Measurements from ENCODE around the gene BMERB1. TPM values are rescaled to one million over a fixed set of nuclear protein-coding genes. Genes with fewer than 3 reads are reported as not detected.

The BMERB1 gene
- total and polyA plus RNA-seq, 4 experiments from 2014 or later, result 0.43 to 4.0 (median 2.6) TPM

- H3K4me1 ChIP-seq (ENCODE audit: insufficient read depth, low read length), result peaks cover 37% of the 10 kb centered on the region
- H3K27ac ChIP-seq (ENCODE audit: low read depth, low read length), result no peak overlapping the region
- Mint-ChIP-seq H3K9me3 (peaks cover 0 to 2% (median 0%) of the 10 kb centered on the region in 8 donors), H3K36me3 (peaks cover 47 to 57% of the 10 kb centered on the region in 2 donors), H3K27ac (peak overlapping the region; percentile 59 to 93 (median 75)), H3K4me1 (peaks cover 16 to 58% (median 35%) of the 10 kb centered on the region in 4 donors), H3K27me3 (no peaks in the 10 kb centered on the region), H3K4me3 (peak overlapping the region in 1 of 8 donors; percentile 43)
- H3K27me3 ChIP-seq (ENCODE audit: insufficient read depth, low read length), result no peaks in the 10 kb centered on the region
- intact Hi-C loops (cut with micrococcal nuclease), result loop anchor here (2.0 to 10.0 kb wide), 3 partner anchors 44 to 166 kb away; no protein-coding TSS in a partner anchor
- ChIA-PET CTCF (ENCODE audit: partially characterized antibody) (interaction anchor here (0.9 kb wide), 1 partner anchor 42 kb away, joined by 4 read pairs; no protein-coding TSS in a partner anchor), POLR2A (ENCODE audit: partially characterized antibody) (interaction anchor here (1.1 to 4.7 kb wide), 2 partner anchors 40 to 50 kb away, joined by 3 to 71 read pairs; partner anchors contain the start of gene MARF1)
- peaks cover 37% of the 10 kb centered on the region for H3K36me3 ChIP-seq (ENCODE audit: insufficient read depth, low read length)
- no peaks in the 10 kb centered on the region for H3K9me3 ChIP-seq (ENCODE audit: control insufficient read depth in 1 of 2, low read length in 2 of 2)
- DNase-seq, result no peak
- no peak overlapping the region for H3K4me3 ChIP-seq (ENCODE audit: low read length in 2 of 2)
Observed at GRCh38 chr16:15593235-15593634, 158.8 kb downstream of the BMERB1 start.

- Histone ChIP-seq H3K4me3 (ENCODE audit: low read length in 2 of 2) (no peak overlapping the region), H3K9me3 (ENCODE audit: control insufficient read depth in 1 of 2, low read length in 2 of 2) (no peaks in the 10 kb centered on the region), H3K27me3 (ENCODE audit: insufficient read depth, low read length) (no peaks in the 10 kb centered on the region), H3K27ac (ENCODE audit: low read depth, low read length) (peak overlapping the region; percentile 19), H3K36me3 (ENCODE audit: insufficient read depth, low read length) (peaks cover 53% of the 10 kb centered on the region), H3K4me1 (ENCODE audit: insufficient read depth, low read length) (peaks cover 29% of the 10 kb centered on the region)
- intact Hi-C loops (cut with micrococcal nuclease), result loop anchor here (5.0 to 10.0 kb wide), 2 partner anchors 70 to 168 kb away; no protein-coding TSS in a partner anchor
- no peak for DNase-seq
- Mint-ChIP-seq H3K36me3 (peaks cover 59% of the 10 kb centered on the region in 2 donors), H3K27ac (peak overlapping the region; percentile 23 to 93 (median 70)), H3K9me3 (peaks cover 0 to 2% (median 0%) of the 10 kb centered on the region in 8 donors), H3K27me3 (no peaks in the 10 kb centered on the region), H3K4me3 (peak overlapping the region in 1 of 8 donors; percentile 9), H3K4me1 (peaks cover 16 to 47% (median 29%) of the 10 kb centered on the region in 4 donors)
- POLR2A ChIA-PET (ENCODE audit: partially characterized antibody), result interaction anchor here (1.4 kb wide), 1 partner anchor 48 kb away, joined by 6 read pairs; the partner anchor contains the start of gene MARF1
- CTCF ChIA-PET (ENCODE audit: partially characterized antibody), result no interaction called here
Observed at GRCh38 chr16:15594711-15595320, 160.4 kb downstream of the BMERB1 start.

GRCh38 chr16:15597135-15597534, 162.7 kb downstream of the BMERB1 start:
- POLR2A ChIA-PET (ENCODE audit: partially characterized antibody), result interaction anchor here (1.5 to 2.5 kb wide), 2 partner anchors 39 to 46 kb away, joined by 6 to 15 read pairs; partner anchors contain the start of gene MARF1
- Histone ChIP-seq H3K4me1 (ENCODE audit: insufficient read depth, low read length) (peaks cover 12% of the 10 kb centered on the region), H3K27ac (ENCODE audit: low read depth, low read length) (no peak overlapping the region), H3K27me3 (ENCODE audit: insufficient read depth, low read length) (no peaks in the 10 kb centered on the region), H3K4me3 (ENCODE audit: low read length in 2 of 2) (no peak overlapping the region), H3K9me3 (ENCODE audit: control insufficient read depth in 1 of 2, low read length in 2 of 2) (no peaks in the 10 kb centered on the region), H3K36me3 (ENCODE audit: insufficient read depth, low read length) (peaks cover 76% of the 10 kb centered on the region)
- Mint-ChIP-seq H3K4me3 (no peak overlapping the region), H3K27ac (peak overlapping the region in 3 of 7 donors; percentile 25 to 53 (median 41)), H3K9me3 (no peaks in the 10 kb centered on the region), H3K27me3 (no peaks in the 10 kb centered on the region), H3K36me3 (peaks cover 76 to 78% of the 10 kb centered on the region in 2 donors), H3K4me1 (peaks cover 7 to 25% (median 16%) of the 10 kb centered on the region in 4 donors)
- intact Hi-C loops (cut with micrococcal nuclease), result loop anchor here (10.0 kb wide), 1 partner anchor 72 kb away; no protein-coding TSS in a partner anchor
- CTCF ChIA-PET (ENCODE audit: partially characterized antibody), result interaction anchor here (2.4 kb wide), 1 partner anchor 46 kb away, joined by 7 read pairs; the partner anchor contains the start of gene MARF1
- no peak for DNase-seq

GRCh38 chr16:15597822-15598647, 163.6 kb downstream of the BMERB1 start:
- Mint-ChIP-seq H3K9me3 (no peaks in the 10 kb centered on the region), H3K27me3 (no peaks in the 10 kb centered on the region), H3K36me3 (peaks cover 83 to 84% of the 10 kb centered on the region in 2 donors), H3K4me1 (peaks cover 6 to 19% (median 10%) of the 10 kb centered on the region in 4 donors), H3K4me3 (no peak overlapping the region), H3K27ac (peak overlapping the region in 3 of 7 donors; percentile 41 to 53 (median 53))
- intact Hi-C loops (cut with micrococcal nuclease), result loop anchor here (10.0 kb wide), 1 partner anchor 73 kb away; no protein-coding TSS in a partner anchor
- CTCF ChIA-PET (ENCODE audit: partially characterized antibody), result interaction anchor here (2.4 kb wide), 1 partner anchor 45 kb away, joined by 7 read pairs; the partner anchor contains the start of gene MARF1
- H3K4me3 ChIP-seq (ENCODE audit: low read length in 2 of 2), result no peak overlapping the region
- H3K36me3 ChIP-seq (ENCODE audit: insufficient read depth, low read length), result peaks cover 85% of the 10 kb centered on the region
- H3K4me1 ChIP-seq (ENCODE audit: insufficient read depth, low read length), result peaks cover 8% of the 10 kb centered on the region
- no peaks in the 10 kb centered on the region for H3K9me3 ChIP-seq (ENCODE audit: control insufficient read depth in 1 of 2, low read length in 2 of 2)
- POLR2A ChIA-PET (ENCODE audit: partially characterized antibody), result interaction anchor here (0.5 to 2.5 kb wide), 3 partner anchors 38 to 435 kb away, joined by 4 to 15 read pairs (median 6); partner anchors contain the start of gene MARF1
- H3K27me3 ChIP-seq (ENCODE audit: insufficient read depth, low read length), result no peaks in the 10 kb centered on the region
- H3K27ac ChIP-seq (ENCODE audit: low read depth, low read length), result no peak overlapping the region
- no peak for DNase-seq

GRCh38 chr16:15598648-15599190, 164.3 kb downstream of the BMERB1 start:
- Mint-ChIP-seq H3K4me3 (no peak overlapping the region), H3K4me1 (peaks cover 6 to 17% (median 9%) of the 10 kb centered on the region in 4 donors), H3K36me3 (peaks cover 88 to 90% of the 10 kb centered on the region in 2 donors), H3K27ac (peak overlapping the region in 3 of 7 donors; percentile 65 to 74 (median 67)), H3K27me3 (no peaks in the 10 kb centered on the region), H3K9me3 (no peaks in the 10 kb centered on the region)
- H3K9me3 ChIP-seq (ENCODE audit: control insufficient read depth in 1 of 2, low read length in 2 of 2), result no peaks in the 10 kb centered on the region
- DNase-seq, result no peak
- H3K36me3 ChIP-seq (ENCODE audit: insufficient read depth, low read length), result peaks cover 91% of the 10 kb centered on the region
- H3K4me3 ChIP-seq (ENCODE audit: low read length in 2 of 2), result no peak overlapping the region
- no peak overlapping the region for H3K27ac ChIP-seq (ENCODE audit: low read depth, low read length)
- POLR2A ChIA-PET (ENCODE audit: partially characterized antibody), result interaction anchor here (1.5 to 2.5 kb wide), 2 partner anchors 37 to 44 kb away, joined by 6 to 15 read pairs; partner anchors contain the start of gene MARF1
- CTCF ChIA-PET (ENCODE audit: partially characterized antibody), result interaction anchor here (1.0 to 2.4 kb wide), 2 partner anchors 45 to 105 kb away, joined by 3 to 7 read pairs; partner anchors contain the start of gene MARF1
- no peaks in the 10 kb centered on the region for H3K27me3 ChIP-seq (ENCODE audit: insufficient read depth, low read length)
- intact Hi-C loops (cut with micrococcal nuclease), result loop anchor here (10.0 kb wide), 1 partner anchor 74 kb away; no protein-coding TSS in a partner anchor
- peaks cover 8% of the 10 kb centered on the region for H3K4me1 ChIP-seq (ENCODE audit: insufficient read depth, low read length)

- POLR2A ChIA-PET (ENCODE audit: partially characterized antibody), result no interaction called here
- CTCF ChIA-PET (ENCODE audit: partially characterized antibody), result interaction anchor here (1.0 kb wide), 1 partner anchor 104 kb away, joined by 3 read pairs; no protein-coding TSS in a partner anchor
Observed at GRCh38 chr16:15599303-15600070, 165.1 kb downstream of the BMERB1 start.

More at GRCh38 chr16:15599303-15600070, 165.1 kb downstream of the BMERB1 start:
- H3K4me3 Mint-ChIP-seq, result no peak overlapping the region
- H3K4me1 Mint-ChIP-seq, result peaks cover 5 to 11% (median 7%) of the 10 kb centered on the region in 4 donors
- no peaks in the 10 kb centered on the region for H3K27me3 Mint-ChIP-seq
- Histone ChIP-seq H3K4me3 (ENCODE audit: low read length in 2 of 2) (no peak overlapping the region), H3K36me3 (ENCODE audit: insufficient read depth, low read length) (peaks cover 99% of the 10 kb centered on the region), H3K27ac (ENCODE audit: low read depth, low read length) (no peak overlapping the region), H3K4me1 (ENCODE audit: insufficient read depth, low read length) (peaks cover 8% of the 10 kb centered on the region), H3K27me3 (ENCODE audit: insufficient read depth, low read length) (no peaks in the 10 kb centered on the region), H3K9me3 (ENCODE audit: control insufficient read depth in 1 of 2, low read length in 2 of 2) (no peaks in the 10 kb centered on the region)
- H3K36me3 Mint-ChIP-seq, result peaks cover 84 to 92% of the 10 kb centered on the region in 2 donors
- peak overlapping the region in 3 of 7 donors; percentile 66 to 81 (median 72) for H3K27ac Mint-ChIP-seq
- intact Hi-C loops (cut with micrococcal nuclease), result loop anchor here (10.0 kb wide), 1 partner anchor 75 kb away; no protein-coding TSS in a partner anchor
- no peak for DNase-seq
- no peaks in the 10 kb centered on the region for H3K9me3 Mint-ChIP-seq

Measured in CD4-positive, alpha-beta memory T cell (primary cell).